HG03460 (cell line): ENCODE measurements around the gene GSTM5.
"Not testable (repeated sequence)": the region's sequence is repeated elsewhere in the genome, so short reads cannot be mapped to it uniquely, and the experiment has no call there.

Experiments used
- ATAC-seq: cut with Tn5 transposase; IDR thresholded peaks from one replicate; pipeline ENCODE4 v1.9.1; 2021; ENCODE audit not compliant: unreplicated experiment

The GSTM5 gene

GRCh38 chr1:109760581-109761226 lies 48.7 kb downstream of the GSTM5 start:
- ATAC-seq = no peak

GRCh38 chr1:109761227-109762038 lies 49.4 kb downstream of the GSTM5 start:
- ATAC-seq = no peak

- ATAC-seq = no peak
Observed at GRCh38 chr1:109762039-109762585, 50.1 kb downstream of the GSTM5 start.

GRCh38 chr1:109762821-109763645 lies 51.0 kb downstream of the GSTM5 start:
- ATAC-seq = no peak

- no peak for ATAC-seq
Observed at GRCh38 chr1:109763646-109764415, 51.8 kb downstream of the GSTM5 start, which contains the start of gene EPS8L3. Gene EPS8L3 (minus strand): TSS chr1:109763923. CDS start chr1:109761749, 2,174 bp downstream.

GRCh38 chr1:109764561-109765482 lies 52.8 kb downstream of the GSTM5 start:
- no peak for ATAC-seq

- ATAC-seq = no peak
Observed at GRCh38 chr1:109765483-109765815, 53.4 kb downstream of the GSTM5 start.

- no peak for ATAC-seq
Observed at GRCh38 chr1:109765896-109766615, 54.0 kb downstream of the GSTM5 start.

GRCh38 chr1:109766991-109767636 lies 55.1 kb downstream of the GSTM5 start:
- not testable (repeated sequence) for ATAC-seq
